Adrenal gland (tissue), 12 donors: ENCODE measurements around the gene TEDC1. TPM values are rescaled to one million over a fixed set of nuclear protein-coding genes. Genes with fewer than 3 reads are reported as not detected.

Experiments used
- DNase-seq, 7 donors: peaks; one replicate each; pipeline ENCODE4 v3.0.0-alpha.2; 2019 to 2020
- H3K27ac ChIP-seq, 5 donors: fragments of 200-600 bp; sonication (generic) in 4 of 5; 1 replicate in 3 of 5; 2 replicates in 2 of 5; pipeline versions ENCODE4 v1.5.1 to v1.8.0; 2016 to 2020; ENCODE audit warnings: mild to moderate bottlenecking in 1 of 5
- H3K27me3 ChIP-seq: fragments of 200-600 bp; 2 replicates; pipeline ENCODE4 v1.8.0; 2021
- H3K36me3 ChIP-seq, 2 donors: fragments of 200-600 bp; replicated peaks in 1 of 2; 1 replicate in 1 of 2; 2 replicates in 1 of 2; pipeline versions ENCODE4 v1.5.1 to v1.8.0; 2018 to 2022
- H3K4me1 ChIP-seq, 2 donors: fragments of 200-600 bp; replicated peaks in 1 of 2; 1 replicate in 1 of 2; 2 replicates in 1 of 2; pipeline versions ENCODE4 v1.5.1 to v1.8.0; 2018 to 2021
- H3K4me3 ChIP-seq, 4 donors: fragments of 200-600 bp; sonication (generic) in 3 of 4; one replicate each; pipeline ENCODE4 v1.5.1; 2016 to 2018
- H3K9me3 ChIP-seq, 3 donors: fragments of 200-600 bp; sonication (generic) in 1 of 3; replicated peaks in 1 of 3; 1 replicate in 2 of 3; 2 replicates in 1 of 3; pipeline versions ENCODE4 v1.5.1 to v1.8.0; 2016 to 2021
- CTCF ChIP-seq, 6 experiments: fragments of 450-650 bp in 4 of 6; fragments of 200-600 bp in 2 of 6; sonication (generic) in 1 of 6; IDR thresholded peaks; 1 replicate in 5 of 6; 2 replicates in 1 of 6; pipeline versions ENCODE4 v1.5.1 to v1.8.0; 2016 to 2021; ENCODE audit warnings: antibody characterized with exemption in 6 of 6, mild to moderate bottlenecking in 2 of 6, moderate library complexity in 1 of 6
- POLR2A ChIP-seq, 2 donors: fragments of 450-650 bp; IDR thresholded peaks; one replicate each; pipeline ENCODE4 v1.6.1; 2017; ENCODE audit warnings: antibody characterized with exemption in 2 of 2, mild to moderate bottlenecking in 2 of 2, moderate library complexity in 1 of 2
- WGBS, 4 donors: extraction: QIAGEN DNeasy Blood & Tissue Kit in 2 of 4; methylation state at CpG; one replicate each; pipeline versions ENCODE4 v1.1.5 to v1.1.7; 2013 to 2017; 5-methylcytosine and 5-hydroxymethylcytosine counted together
- intact Hi-C, 2 donors: fragments of 100-400 bp; cut with DNase I; formaldehyde crosslinking; loops; one replicate each; pipeline versions ENCODE4 v1.14.1 to v1.15.0; 2022 to 2023
- polyA plus RNA-seq, 3 donors: library from polyadenylated mRNA; stranded (reverse); fragments of 200-250 nt in 2 of 3; fragments of 350-450 nt in 1 of 3; fragmentation: Illumina TruSeq in 1 of 3; extraction: RNeasy Lipid Tissue Mini Kit (QIAGEN cat#74804) in 1 of 3; gene quantifications; one replicate each; pipeline ENCODE4 v1.2.3, GENCODE V29; 2013 to 2014
- total RNA-seq, 9 donors: library from RNA; depleted of rRNA in 4 of 9; stranded (reverse); fragments of >200 nt in 4 of 9; fragments of 120-200 nt in 1 of 9; fragmentation: NEBNext Ultra II Directional in 1 of 9; extraction: Animal tissue kit (Norgen Biotek cat#: 25700) in 1 of 9; gene quantifications; one replicate each; pipeline versions ENCODE4 v1.1.0 to v1.2.4, GENCODE V29; 2013 to 2023
- donor health status: healthy with polysubstance abuse.
- donor health status: Bipolar disorder and iron deficiency.
- donor health status: DM: yes; HTN: yes; CAD: no.
- donor health status: DM: no; HTN: no; CAD: no.
- donor health status: DM: no; HTN: no; CAD: no.
- donor health status: DM: yes; HTN: yes; CAD: no.

TEDC1 gene
- total and polyA plus RNA-seq, 12 donors, result 0.24 to 19.1 (median 3.4) TPM

GRCh38 chr14:105487986-105488777, 2.9 kb upstream of the TEDC1 start:
- intact Hi-C loops, result loop anchor here (5.0 kb wide), 2 partner anchors 41 to 116 kb away; no protein-coding TSS in a partner anchor
- H3K4me1 ChIP-seq, result peaks cover 7 to 35% of the 10 kb centered on the region in 2 donors
- no peak for TF ChIP-seq CTCF (IDR thresholded peaks at IDR 0.05)
- TF ChIP-seq POLR2A (IDR thresholded peaks at IDR 0.05), result no peak
- peak overlapping the region in 2 of 5 donors; percentile 2 to 44 for H3K27ac ChIP-seq
- no peaks in the 10 kb centered on the region for H3K36me3 ChIP-seq
- H3K9me3 ChIP-seq, result no peaks in the 10 kb centered on the region
- no peak for DNase-seq
- H3K27me3 ChIP-seq, result peaks cover 11% of the 10 kb centered on the region
- H3K4me3 ChIP-seq, result peak overlapping the region in 1 of 4 donors; percentile 44
- WGBS, 4 donors, result 64 to 85% (median 70%) methylated on average over 12 to 26 of the region's 26 CpGs

- peak overlapping the region in 1 of 5 donors; percentile 12 for H3K27ac ChIP-seq
- H3K36me3 ChIP-seq, result no peaks in the 10 kb centered on the region
- H3K4me3 ChIP-seq, result no peak overlapping the region
- H3K4me1 ChIP-seq, result peaks cover 7 to 35% of the 10 kb centered on the region in 2 donors
- H3K27me3 ChIP-seq, result peaks cover 11% of the 10 kb centered on the region
- H3K9me3 ChIP-seq, result no peaks in the 10 kb centered on the region
- intact Hi-C loops, result loop anchor here (5.0 kb wide), 2 partner anchors 42 to 117 kb away; no protein-coding TSS in a partner anchor
- 61 to 79% (median 70%) methylated on average over 9 to 20 of the region's 20 CpGs for WGBS, 4 donors
- TF ChIP-seq CTCF (IDR thresholded peaks at IDR 0.05) (no peak), POLR2A (IDR thresholded peaks at IDR 0.05) (no peak)
- DNase-seq, result peak in 2 of 7 donors; percentile 25 to 34
Observed at GRCh38 chr14:105488781-105489541, 2.1 kb upstream of the TEDC1 start.

GRCh38 chr14:105489542-105490266, 1.3 kb upstream of the TEDC1 start:
- Histone ChIP-seq H3K9me3 (no peaks in the 10 kb centered on the region), H3K36me3 (no peaks in the 10 kb centered on the region), H3K27me3 (peaks cover 11% of the 10 kb centered on the region), H3K4me1 (peaks cover 7 to 35% of the 10 kb centered on the region in 2 donors), H3K4me3 (peak overlapping the region in 2 of 4 donors; percentile 17 to 77), H3K27ac (peak overlapping the region in 4 of 5 donors; percentile 82 to 91 (median 86))
- intact Hi-C loops, result loop anchor here (5.0 kb wide), 2 partner anchors 42 to 117 kb away; no protein-coding TSS in a partner anchor
- DNase-seq, result peak; percentile 83 to 95 (median 86)
- TF ChIP-seq CTCF (IDR thresholded peaks at IDR 0.05) (peak; percentile 38 to 66 (median 63)), POLR2A (IDR thresholded peaks at IDR 0.05) (peak in 1 of 2 donors; percentile 31)
- WGBS, 4 donors, result 1 to 4% (median 2%) methylated on average over 8 to 42 of the region's 44 CpGs
